T-helper 2 cell (primary cell): Measurements from ENCODE around the gene KLF15.

Source experiments
- DNase-seq, 5 experiments: peaks; one replicate each; pipeline versions ENCODE4 v3.0.0 to v3.0.0-alpha.2; 2012 to 2022

Gene KLF15

DNA sequence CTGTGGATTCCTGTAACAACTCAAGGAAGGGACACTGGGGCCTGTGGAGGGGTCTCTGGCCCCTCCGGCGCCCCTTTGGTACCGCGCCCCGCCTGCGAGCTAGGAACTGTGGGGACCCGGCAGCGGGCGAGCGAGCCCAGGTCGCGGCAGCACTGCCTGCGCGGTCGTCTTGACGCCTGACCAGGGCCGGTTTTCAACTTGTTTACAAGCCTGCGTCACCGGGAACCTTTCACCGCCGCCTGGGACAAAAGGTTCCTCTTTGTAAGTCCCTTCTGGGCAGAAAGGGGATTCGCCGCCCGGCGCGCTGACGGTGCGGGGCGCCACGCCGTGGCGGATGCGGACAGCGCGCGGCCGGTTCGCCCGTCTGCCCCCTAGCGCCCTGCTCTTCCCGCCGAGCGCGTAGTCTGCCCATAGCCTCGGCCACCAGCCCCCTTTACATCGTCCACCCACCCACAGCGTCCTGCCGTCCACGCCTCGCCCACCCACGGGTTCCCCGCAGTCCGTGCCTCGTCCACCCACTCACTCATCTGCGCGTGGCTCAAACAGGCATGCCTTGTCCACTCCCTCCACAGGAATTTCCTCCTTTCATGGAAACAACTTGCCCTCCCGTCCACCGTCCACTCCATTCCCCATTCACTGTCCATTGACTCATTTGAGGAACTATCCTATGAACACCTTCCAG, 32.0 kb upstream of the KLF15 start:
- peak in 1 of 5 experiments; percentile 43 for DNase-seq

DNA sequence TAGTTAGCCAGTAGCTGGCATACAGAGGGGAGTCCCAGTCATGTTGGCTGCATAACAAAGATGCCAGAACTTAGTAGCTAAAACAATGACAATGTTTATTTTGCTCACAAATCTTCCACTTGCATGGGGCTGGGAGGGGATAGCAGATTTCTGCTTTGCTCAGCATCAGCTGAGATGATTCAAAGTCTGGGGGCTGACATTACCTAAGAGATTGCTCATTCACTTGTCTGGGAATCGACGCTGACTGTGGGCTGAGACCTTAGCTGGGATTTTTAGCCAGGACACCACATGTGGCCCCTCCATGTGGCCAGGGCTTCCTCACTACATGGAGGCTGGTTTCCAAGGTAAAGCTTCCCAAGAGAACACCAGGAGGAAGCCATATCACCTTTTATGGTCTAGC, 24.8 kb upstream of the KLF15 start:
- no peak for DNase-seq

DNA sequence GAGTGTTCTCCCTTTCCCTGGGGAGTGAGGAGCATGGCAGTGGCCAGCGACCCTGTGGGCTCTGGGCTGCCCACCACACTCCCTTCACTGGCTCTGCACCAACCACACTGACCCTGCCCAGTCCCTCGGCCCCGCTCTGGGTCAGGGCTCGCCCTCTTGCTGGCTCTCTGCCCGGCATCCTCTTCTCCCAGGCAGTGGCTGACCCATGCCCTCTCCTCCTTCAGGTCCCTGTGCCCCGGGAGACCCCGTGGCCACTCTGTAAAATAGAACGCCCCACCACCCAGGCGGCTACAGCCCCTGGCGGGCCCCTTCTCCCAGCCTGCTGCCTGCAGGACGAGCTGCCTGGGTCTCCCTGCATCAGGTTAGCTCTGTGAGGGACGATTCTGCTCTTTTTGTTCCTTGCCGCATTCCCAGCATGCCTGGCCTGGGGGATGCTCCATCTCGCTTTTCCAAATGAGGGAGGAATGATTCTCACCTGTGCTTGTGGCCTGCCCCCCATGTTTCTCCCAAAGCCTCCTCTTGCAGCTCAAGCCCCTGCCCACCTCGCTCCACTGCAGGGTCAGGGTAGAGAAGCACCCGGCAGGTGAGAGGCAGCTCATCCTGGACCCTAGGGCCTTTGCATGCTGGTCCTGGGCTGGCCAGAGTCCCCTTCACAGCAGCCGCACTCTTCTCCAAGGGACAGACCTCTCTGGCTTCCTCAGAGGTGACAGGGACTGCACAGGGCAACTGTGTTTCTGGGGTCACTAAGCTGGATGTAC, 23.0 kb upstream of the KLF15 start:
- DNase-seq: no peak

DNA sequence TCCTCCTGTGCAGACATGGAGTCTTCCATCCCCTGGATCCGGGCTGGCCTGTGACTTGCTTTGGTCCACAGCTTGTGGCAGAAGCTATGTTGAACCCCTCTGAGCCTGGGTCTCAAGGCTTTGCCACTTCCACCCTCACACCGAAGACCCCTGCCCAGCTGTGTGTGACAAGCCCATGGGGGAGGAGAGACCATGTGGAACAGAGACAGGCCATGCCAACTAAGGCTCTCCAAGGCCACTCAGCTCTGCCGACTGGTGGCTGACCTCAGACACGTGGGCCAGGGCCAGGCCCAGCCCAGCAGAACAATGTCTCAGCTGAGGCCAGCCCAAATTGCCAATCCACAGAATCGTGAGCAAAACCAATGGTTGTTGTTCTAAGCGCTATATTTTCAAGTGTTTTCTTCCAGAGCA, 21.1 kb upstream of the KLF15 start:
- no peak for DNase-seq

DNA sequence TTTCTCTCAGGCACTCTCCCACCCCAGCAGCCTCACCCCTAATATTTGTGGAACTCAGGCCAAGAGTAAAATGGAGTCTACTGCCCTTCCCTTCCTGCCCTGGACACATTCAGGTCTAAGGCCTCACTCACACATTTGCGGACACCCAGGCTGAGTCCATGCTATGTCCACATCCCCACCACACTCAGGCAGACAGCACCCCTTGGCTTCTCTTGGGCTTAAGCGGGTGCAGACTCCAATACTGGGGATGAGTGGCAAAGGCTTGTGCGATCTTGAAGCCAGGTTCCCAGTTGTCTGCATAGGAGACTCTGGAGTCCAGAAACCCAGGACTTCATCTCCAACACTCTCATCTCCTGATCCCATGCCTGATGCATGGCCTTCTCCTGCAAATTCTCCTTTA, 20.0 kb upstream of the KLF15 start:
- no peak for DNase-seq

DNA sequence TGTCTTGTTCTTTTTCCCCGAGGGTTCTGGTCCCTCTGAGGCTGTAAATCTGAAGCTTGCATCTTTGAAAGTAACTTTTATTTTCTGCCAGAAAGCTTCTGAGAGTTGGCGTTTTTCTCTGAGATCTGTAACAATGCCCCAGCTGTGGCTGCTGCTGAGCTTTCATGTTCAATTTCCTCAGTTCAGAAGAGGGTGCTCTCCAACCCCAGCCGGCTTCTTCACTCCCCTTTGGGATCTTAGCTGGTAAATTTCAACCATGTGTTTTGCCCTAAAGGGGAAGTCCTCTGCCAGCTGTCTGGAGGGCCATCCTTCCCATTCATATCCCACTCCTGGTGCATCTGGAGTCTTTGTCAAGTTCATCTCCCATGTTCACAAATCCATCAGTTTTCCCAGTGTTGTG, 19.2 kb upstream of the KLF15 start:
- no peak for DNase-seq

DNA sequence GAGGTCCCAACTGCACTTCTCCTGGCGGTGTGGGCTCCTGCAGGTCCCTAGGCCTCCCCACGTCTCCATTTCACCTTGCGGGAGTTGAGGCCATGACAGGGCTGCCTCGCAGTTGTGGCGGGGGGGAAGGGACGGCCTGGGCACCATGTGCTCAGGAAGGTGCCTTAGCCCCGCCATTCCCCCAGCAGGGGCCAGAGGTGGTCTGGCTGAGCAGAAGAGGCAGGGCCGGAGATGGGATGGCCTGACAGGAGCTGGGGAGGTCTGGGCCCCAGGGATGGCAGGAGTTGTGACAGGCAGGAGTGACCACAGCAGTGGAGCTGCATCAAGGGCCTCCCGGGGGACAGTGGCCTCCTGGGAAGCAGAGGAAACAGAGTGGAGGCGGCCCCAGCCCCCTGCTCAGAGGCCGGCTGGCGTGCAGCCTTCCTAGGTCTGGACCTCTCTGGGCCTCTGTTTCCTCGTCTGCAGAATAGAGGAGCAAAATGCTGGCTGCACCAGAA, 18.7 kb upstream of the KLF15 start:
- no peak for DNase-seq

DNA sequence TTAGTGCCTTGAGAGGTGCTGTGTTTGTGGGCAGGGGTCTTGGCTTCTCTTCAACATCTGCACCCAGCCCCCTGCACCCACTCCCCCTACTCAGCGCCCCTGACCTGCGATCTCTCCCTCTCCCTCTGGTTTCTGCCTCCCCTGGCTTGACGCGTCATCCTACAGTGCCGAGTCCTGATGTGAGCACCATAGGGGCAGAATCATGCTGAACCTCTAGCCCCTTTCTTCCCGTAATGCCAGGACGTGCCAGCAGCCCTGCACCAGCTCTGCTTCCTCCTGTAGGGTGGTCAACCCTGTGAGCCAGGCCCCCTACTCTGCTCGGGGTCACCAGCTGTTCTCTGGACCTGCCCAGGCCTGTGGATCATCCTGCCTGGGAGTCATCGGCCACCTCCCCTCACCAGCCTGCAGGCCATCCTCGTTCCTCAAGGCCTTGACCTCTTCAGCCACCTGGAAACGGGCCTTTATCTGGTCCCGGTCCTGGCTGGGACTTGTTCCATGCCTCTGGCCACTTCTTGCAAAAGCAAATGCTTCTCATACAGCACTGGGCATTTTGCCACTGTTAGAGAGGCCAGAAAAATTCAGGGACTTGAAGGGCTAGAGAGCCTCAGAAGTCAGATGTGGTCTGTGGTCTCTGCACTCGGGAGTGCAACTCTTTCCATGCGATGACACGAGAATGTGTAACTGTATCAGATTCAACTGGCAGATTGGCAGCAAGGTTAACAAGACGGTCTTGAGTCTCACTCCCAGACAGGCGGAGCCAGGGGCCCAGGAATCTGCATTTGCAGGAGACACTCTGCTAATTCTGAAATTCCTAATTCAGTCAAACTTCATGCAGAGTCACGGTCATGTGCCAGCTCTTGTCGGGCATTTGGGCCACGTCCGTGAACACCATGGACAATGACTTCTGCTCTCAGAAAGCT, 16.7 kb upstream of the KLF15 start:
- DNase-seq: no peak

DNA sequence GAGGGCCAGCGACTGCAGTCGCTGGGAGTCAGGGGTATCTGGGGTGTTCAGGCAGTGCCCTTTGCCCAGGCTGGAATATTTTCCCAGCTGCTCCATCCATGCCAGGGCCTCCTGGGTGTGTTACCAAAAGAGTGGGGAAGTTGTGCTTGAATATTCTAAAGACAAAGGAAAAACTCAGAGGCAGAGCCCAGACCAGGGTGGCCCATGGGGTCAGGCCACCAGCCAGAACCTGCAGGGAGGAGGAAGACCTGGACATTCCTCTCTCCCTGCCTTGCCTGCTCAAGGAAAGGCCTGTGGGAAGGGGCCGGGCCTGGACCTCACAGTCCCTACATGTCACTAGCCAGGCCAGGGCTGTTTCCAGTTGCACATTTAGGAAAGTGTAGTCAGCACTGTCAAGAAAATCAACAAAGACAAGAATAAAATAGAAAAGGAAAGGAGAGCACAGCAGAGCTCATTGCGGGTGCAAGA, 16.0 kb upstream of the KLF15 start:
- DNase-seq: no peak

DNA sequence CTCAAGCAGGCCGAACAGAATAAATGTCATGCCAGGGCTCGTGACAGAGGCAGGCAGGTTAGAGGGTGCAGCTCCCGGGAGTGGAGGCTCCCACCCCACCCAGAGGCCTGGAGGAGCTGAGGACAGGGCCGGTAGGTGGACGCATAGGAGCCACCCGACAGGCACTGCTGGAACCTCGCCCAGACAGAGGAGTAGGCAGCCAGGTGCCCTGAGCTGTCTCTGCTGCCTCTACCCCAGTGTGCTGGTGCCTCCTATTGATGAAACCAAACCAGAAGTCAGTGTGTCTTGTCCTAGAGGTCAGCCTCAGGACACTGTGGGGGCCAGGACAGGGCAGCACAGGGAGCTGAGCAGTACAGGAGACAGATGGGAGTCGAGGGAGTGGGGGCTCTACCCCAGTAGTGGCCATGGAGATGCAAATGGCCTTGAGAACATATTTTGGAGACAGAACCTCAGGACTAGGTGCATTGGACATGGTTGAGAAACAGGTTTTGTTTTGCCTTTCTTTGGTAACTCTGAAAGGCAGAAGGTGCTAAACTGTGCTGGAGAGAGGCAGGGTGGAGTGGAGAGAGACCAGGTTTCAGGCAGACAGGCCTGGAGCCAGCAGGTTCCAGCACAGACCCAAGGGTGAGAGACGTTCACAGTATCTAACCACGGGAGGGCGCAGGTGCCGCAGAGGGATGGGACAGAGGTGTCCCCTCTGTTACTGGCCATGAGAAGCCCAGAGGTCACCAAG, 15.4 kb upstream of the KLF15 start:
- no peak for DNase-seq

DNA sequence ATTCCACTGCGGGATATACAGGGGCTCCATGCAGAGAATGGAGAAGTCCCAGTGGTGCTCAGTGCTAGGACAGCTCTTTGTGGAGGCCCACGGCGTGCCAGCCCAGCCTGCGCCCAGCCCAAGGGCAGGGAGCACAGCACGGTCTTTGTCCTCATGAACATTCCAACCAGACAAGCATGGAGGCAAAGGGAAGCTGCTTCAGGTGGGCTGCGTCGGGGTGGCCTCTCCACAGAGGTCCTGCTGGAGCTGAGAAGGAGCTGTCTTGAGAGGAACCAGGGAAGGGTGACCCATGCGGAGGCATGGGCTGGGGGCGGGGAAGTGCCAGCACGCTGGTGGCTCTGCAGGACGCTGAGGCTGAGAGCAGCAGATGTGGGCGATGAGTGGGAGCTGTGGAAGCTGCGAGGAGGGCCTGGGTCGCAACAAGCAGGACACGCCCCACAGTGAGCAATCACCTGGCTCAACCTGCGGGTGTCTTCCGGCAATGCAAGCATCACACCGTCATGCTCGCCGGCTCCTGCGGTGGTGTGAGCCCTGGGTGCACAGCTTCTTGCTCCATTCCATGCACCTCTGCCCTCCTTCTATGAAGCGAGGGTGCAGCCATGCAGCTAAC, 14.0 kb upstream of the KLF15 start:
- DNase-seq: no peak

DNA sequence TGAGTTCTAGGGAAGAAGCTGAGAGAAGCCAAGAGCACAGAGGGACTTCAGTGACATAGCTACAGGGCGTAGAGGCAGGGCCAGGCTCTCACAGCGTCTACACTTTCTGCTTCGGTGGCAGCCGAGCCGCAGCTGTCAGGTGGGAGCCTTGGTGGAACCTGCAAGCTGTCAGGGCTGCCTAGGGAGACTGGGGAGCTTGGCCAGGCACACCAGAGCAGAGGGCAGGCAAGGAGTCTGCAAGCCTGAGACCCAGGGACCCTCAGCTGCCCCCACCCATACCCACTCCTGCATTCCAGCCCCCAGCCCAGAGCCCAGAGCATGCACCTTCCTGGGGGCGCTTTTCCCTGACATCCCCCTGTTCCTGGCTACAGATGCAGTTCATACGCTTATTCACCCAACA, 13.4 kb upstream of the KLF15 start:
- DNase-seq: no peak

DNA sequence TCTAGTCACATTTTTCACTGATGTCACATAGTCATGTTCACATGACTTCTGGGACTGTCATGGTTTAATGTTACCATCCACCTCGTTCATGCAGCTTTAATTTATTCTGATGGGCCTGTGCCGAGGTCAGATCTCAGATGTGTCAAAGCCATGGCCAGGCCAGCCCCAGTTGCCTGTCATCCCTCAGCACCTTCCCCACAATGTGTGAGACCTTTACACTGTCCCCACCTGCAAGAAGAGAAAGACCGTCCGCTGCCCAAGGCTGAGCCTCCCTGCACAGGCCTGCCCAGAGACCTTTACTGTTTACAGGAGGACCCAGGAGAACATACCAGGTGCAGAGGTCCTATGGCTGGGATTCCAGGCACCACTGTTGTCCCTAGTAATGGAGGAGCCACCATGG, 12.8 kb upstream of the KLF15 start:
- no peak for DNase-seq

DNA sequence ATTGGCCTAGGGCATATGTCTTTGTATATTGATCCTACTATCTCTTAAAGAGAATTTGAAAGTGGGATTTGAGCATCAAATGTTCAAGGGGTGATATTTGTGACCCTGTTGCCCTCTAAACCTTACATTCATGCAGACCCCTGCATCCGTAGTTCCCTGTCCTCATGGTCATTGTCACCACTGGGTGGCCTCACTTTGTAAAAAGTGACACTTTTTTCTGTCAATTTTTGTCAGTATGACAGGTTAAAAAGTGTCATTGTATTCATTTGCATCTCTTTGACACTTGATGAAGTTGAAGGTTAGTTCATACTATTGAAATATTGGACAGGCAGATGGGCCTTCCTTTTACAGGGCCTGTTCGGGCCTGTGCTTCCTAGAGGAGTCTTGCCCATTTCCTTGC, 12.3 kb upstream of the KLF15 start:
- DNase-seq: no peak

DNA sequence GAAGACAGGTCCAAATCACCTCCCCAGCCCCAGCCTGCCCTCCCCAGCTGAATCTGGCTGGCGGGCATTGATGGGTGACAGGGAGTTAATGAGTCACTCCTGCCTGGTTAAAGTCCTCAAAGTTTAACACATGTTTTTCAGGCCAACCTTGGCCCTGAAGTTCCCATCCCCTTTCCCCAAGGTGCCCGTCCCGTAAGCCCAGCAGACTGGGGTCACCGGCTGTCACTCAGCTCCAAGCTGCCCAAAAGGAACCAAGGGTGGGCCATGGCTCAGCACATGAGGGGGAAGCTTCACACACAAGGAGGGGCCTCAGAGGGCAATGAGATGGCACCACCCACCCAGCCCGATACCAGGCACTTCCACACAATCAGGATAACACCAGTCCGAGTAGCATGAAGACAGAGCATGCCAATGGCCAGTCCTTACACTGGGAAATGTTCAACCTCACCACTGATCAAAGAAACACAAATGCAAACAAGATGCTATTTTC, 10.2 kb upstream of the KLF15 start:
- no peak for DNase-seq

DNA sequence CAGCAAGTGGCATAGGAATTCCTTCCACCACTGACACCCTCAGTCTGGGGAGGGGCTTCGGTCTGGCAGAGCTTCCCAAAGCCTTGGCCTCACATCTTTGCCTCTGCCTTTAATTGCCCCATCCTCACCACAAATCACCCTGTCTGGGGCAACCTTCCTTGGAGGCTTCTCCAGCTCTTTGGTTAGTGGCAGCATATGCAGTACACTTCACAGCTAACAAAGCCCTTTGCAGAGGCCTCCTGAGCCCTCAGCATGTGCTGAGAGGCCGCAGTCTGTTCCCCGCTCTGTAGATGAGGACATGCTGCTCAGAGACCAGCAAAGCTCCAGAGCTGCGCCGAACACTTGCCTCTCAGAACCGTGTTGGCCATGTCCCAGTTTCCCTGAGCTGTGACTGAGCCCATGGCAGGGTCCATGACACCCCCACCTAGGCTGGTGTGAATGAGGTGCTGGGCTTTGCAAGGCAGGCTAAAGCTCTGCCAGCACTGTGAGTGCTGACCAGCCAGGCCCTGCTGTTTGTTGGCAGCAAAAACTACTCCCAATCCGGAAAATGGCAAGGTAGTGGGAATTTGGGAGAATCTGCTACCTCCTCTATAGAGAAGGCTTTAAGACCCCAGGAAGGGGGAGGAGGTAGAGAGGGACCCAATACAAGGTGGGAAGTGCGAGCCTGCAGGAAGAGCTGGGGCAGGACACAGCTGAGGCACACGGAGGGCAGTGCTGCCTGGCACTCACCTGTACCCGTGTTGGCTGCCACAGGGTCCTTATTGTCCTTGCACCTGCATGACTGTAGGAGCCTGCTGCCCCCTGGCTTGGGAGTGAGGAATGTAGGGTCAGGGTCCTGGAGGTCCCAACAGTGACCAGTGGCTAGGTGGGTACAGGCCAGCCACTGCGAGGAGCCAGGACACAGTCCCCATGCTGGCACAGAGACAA, 8.4 kb upstream of the KLF15 start:
- no peak for DNase-seq

DNA sequence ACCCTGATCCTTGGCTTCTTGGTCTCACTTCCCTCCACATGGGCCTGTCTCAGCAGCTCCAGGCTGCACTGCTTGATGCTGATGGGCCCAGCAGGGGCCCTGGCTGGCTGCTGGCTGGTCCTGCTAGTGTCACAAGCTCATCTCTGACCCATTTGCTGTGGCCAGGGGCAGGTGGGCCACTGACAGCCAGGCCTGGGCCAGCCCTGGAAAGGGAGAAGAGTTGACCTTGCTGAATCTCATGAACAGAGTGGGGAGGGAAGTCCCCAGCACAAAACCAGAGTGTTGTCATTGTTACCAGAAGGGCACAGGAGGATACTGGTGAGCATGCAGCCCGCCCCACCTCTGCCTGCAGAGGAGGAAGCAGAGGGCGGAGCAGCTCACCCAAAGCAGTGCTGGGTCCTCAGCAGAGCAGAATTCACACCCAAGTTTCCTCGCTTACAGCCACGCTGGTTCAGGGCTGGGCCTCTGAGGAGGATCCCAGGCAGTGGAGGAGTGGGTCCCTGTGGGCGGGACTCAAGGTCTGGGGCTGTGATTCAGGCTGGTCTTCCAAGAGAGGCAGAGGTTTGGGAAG, 7.6 kb upstream of the KLF15 start:
- no peak for DNase-seq

DNA sequence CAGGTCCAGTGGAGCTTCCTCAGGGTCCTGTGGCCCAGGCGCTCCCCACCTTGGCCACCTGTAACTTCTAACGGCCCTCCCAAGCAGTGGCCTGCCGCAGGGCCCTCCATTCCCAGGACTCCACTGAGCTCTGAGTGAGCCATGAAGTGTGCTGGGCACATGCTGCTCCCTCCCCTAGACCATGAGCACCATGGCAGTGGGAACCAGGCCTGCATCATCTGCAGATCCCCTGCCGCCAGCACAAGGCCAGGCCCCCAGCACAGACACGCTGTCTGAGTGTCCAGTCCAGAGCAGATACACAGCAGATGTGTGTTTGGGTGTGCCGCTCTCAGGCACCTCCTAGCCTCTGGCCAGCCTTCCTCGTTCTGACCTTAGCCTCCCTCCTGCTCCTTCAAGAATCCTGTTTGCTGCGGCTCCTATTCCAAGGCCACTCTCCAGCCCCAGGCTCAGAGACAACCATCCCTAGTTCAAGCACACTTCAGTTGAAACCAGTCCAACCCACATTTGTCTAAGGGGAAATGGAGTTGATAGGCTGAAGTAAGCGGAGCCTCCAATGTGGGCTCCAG, 7.0 kb upstream of the KLF15 start:
- no peak for DNase-seq

DNA sequence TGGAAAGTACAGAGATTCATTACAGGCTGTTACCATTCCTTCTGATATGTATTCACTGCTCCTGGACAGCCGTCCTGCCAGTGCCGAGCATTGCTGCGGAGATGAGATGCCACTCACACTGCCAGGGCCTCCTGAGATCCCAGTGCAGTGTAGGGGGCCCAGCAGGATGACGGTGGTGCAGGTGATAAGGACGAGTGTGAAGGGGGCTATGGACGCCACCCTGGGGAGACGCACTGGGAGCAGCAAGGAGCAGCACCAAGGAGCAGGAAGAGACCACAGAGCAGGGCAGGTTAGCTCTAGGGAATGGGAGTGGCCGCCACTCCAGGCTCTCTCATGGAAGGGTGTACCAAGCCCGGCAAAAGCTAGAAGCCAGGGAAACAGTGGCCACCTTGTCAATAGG, 4.0 kb upstream of the KLF15 start:
- no peak for DNase-seq

DNA sequence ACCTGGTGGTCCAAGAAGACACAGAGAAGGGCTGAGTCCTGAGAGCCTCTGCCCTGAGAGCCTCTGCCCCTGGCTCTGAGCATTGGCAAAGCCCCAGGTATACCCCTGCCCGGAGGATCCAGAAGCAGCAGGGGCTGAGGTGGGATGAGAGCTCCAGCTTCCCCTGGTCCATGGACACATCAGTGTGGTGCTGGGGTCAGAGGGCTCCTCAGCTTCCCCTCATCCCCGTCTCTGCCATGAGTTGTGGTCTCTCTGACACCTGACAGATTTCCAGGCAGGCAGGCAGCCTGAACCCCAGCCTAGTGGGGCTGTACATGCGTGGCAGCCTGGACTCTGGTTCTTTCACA, 3.5 kb upstream of the KLF15 start:
- no peak for DNase-seq
